Activated naive CD4-positive, alpha-beta T cell treated with anti-CD3 and anti-CD28 coated beads, Interleukin-2, amount 10 ng/mL, durations not matched to agents 7 days and 5 days (primary cell): ENCODE data around the gene DIAPH1.

ENCODE experiments used
- CTCF ChIA-PET: fragments of 350-600 bp; sonication (Branson Sonifier 250); formaldehyde crosslinking; loops from one replicate; lab custom pipeline; 2021; ENCODE audit warnings: antibody characterized with exemption; lab: Charles Lee
- DNase-seq: peaks from one replicate; pipeline ENCODE4 v3.0.0-alpha.2; 2020
- H3K27ac Mint-ChIP-seq: one replicate; pipeline ENCODE4 v1.8.0; 2021; ENCODE audit warnings: mild to moderate bottlenecking, moderate library complexity, mixed read lengths
- H3K27me3 Mint-ChIP-seq: one replicate; pipeline ENCODE4 v1.8.0; 2021; ENCODE audit warnings: mild to moderate bottlenecking, mixed read lengths
- H3K36me3 Mint-ChIP-seq: one replicate; pipeline ENCODE4 v1.8.0; 2021; ENCODE audit warnings: mixed read lengths
- H3K4me1 Mint-ChIP-seq: one replicate; pipeline ENCODE4 v1.8.0; 2021; ENCODE audit warnings: mixed read lengths
- H3K4me3 Mint-ChIP-seq: one replicate; pipeline ENCODE4 v1.8.0; 2021; ENCODE audit warnings: mild to moderate bottlenecking, moderate library complexity, mixed read lengths
- H3K9me3 Mint-ChIP-seq: one replicate; pipeline ENCODE4 v1.8.0; 2021; ENCODE audit warnings: mixed read lengths

The DIAPH1 gene

DNA sequence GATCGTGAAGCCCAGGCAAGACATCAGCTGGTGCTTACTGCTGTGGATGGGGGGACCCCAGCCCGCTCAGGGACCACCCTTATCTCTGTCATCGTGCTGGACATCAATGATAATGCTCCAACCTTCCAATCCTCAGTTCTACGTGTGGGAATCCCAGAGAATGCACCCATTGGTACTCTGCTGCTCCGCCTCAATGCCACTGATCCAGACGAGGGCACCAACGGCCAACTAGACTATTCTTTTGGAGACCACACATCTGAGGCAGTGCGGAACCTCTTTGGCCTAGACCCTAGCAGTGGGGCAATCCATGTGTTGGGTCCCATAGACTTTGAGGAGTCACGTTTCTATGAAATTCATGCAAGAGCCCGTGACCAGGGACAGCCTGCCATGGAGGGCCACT lies 129.0 kb downstream of the DIAPH1 start:
- Mint-ChIP-seq H3K27me3 (peaks cover 100% of the 10 kb centered on the region), H3K27ac (no peak overlapping the region), H3K4me1 (peaks cover 4% of the 10 kb centered on the region), H3K36me3 (no peaks in the 10 kb centered on the region), H3K4me3 (no peak overlapping the region), H3K9me3 (no peaks in the 10 kb centered on the region)
- CTCF ChIA-PET, result interaction anchor here (1.8 kb wide), 1 partner anchor 59 kb away, joined by 6 read pairs; the partner anchor contains the start of gene PCDHGA12
- DNase-seq, result no peak

DNA sequence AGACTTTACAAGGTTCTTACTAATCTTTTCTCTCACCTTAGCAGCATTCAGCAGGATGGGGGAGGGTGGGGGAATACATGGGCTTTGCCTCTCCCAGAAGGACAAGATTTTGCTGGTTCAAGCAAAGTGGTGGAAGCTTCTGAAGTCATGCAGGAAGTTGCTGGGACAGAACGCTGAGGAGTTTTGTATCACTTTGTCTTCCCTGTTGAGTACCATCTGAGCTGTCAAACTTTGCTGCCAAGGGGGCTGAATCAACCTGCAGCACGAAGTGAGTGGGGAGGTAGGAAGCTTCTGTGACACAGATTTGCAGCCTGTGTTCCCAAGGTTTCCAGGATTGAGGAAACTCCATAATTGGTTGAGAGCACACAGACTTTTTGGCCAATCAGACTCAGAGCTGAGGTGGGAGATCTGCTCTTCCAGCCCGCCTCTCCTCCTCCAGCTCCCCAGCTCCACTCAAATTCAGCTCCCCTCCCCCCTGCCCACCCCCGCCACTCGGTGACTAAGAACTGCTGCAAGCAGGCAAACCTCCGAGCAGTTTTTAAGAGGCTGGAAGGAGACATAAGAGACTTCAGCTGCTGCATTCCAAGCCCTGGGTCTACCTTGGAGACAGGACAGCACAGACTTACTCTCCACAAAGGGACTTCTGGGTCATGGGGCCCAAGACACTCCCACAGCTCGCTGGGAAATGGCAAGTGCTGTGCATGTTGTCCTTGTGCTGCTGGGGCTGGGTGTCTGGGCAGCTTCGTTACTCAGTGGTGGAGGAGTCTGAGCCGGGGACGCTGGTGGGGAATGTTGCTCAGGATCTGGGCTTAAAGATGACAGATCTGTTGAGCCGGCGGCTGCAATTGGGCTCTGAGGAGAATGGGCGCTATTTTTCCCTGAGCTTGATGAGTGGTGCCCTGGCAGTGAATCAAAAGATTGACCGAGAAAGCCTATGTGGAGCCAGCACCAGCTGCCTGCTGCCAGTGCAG lies 129.9 kb downstream of the DIAPH1 start, which contains the start of gene PCDHGC5:
TSS of gene PCDHGC5 (plus strand) at position 491 of the 971 bp plus-strand sequence. CDS start at position 651, 160 bp downstream.
- no peak within 1 kb of the TSS for H3K27ac Mint-ChIP-seq
- no peaks in the 10 kb centered on the region for H3K9me3 Mint-ChIP-seq
- no peak for DNase-seq
- H3K4me1 Mint-ChIP-seq, result peaks cover 4% of the 10 kb centered on the region
- H3K4me3 Mint-ChIP-seq, result no peak within 1 kb of the TSS
- CTCF ChIA-PET, result interaction anchor here (1.3 to 1.8 kb wide), 2 partner anchors 59 to 75 kb away, joined by 3 to 6 read pairs; partner anchors contain the start of genes PCDHGA10 and PCDHGA12
- H3K36me3 Mint-ChIP-seq, result no peaks in the 10 kb centered on the region
- peaks cover 100% of the 10 kb centered on the region for H3K27me3 Mint-ChIP-seq

DNA sequence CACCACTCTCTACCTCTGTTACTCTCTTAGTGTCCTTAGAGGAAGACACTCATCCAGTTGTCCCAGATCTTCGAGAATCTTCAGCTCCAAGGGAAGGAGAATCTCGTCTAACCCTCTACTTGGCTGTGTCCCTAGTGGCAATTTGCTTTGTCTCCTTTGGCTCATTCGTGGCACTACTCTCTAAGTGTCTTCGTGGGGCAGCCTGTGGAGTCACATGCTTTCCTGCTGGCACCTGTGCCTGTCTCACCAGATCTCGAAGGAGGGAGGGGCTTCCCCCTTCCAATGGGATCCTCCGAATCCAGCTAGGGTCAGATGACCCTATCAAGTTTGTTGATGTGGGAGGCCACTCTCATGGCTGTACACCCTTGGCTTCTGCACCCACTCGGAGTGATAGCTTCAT lies 131.7 kb downstream of the DIAPH1 start:
- Mint-ChIP-seq H3K4me3 (no peak overlapping the region), H3K4me1 (peaks cover 3% of the 10 kb centered on the region), H3K27me3 (peaks cover 99% of the 10 kb centered on the region), H3K27ac (no peak overlapping the region), H3K9me3 (no peaks in the 10 kb centered on the region), H3K36me3 (no peaks in the 10 kb centered on the region)
- DNase-seq, result no peak
- CTCF ChIA-PET, result no interaction called here

DNA sequence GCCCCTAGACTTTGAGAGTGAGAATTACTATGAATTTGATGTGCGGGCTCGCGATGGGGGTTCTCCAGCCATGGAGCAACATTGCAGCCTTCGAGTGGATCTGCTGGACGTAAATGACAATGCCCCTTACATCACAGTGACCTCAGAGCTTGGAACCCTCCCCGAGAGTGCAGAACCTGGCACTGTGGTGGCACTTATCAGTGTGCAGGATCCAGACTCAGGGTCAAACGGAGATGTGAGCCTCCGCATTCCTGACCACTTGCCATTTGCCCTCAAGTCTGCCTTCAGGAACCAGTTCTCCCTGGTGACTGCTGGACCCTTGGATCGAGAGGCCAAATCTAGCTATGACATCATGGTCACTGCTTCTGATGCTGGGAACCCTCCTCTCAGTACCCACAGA lies 132.7 kb downstream of the DIAPH1 start:
- H3K27me3 Mint-ChIP-seq, result peaks cover 93% of the 10 kb centered on the region

DNA sequence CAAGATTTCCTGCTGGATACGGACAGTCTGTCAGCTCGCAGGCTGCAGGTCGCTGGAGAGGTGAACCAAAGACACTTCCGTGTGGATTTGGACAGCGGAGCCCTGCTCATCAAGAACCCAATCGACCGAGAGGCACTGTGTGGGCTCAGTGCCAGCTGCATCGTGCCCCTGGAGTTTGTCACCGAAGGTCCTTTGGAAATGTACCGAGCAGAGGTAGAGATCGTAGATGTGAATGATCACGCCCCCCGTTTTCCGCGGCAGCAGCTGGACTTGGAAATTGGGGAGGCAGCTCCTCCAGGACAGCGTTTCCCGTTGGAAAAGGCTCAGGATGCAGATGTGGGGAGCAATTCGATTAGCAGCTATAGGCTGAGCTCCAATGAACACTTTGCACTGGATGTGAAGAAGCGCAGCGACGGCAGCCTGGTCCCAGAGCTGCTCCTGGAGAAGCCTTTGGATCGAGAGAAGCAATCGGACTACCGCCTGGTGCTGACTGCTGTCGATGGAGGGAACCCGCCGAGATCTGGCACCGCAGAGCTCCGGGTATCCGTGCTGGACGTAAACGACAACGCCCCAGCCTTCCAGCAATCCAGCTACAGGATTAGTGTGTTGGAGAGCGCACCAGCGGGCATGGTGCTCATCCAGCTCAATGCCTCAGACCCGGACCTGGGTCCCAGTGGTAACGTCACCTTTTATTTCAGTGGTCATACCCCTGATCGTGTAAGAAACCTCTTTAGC lies 133.3 kb downstream of the DIAPH1 start:
- H3K9me3 Mint-ChIP-seq, result no peaks in the 10 kb centered on the region

More for the DNA sequence above, 132.7 kb downstream of the DIAPH1 start:
- H3K27ac Mint-ChIP-seq, result no peak overlapping the region
- H3K36me3 Mint-ChIP-seq, result no peaks in the 10 kb centered on the region
- H3K4me1 Mint-ChIP-seq, result no peaks in the 10 kb centered on the region
- H3K4me3 Mint-ChIP-seq, result no peak overlapping the region
- no peaks in the 10 kb centered on the region for H3K9me3 Mint-ChIP-seq
- CTCF ChIA-PET, result no interaction called here
- DNase-seq, result no peak

DNA sequence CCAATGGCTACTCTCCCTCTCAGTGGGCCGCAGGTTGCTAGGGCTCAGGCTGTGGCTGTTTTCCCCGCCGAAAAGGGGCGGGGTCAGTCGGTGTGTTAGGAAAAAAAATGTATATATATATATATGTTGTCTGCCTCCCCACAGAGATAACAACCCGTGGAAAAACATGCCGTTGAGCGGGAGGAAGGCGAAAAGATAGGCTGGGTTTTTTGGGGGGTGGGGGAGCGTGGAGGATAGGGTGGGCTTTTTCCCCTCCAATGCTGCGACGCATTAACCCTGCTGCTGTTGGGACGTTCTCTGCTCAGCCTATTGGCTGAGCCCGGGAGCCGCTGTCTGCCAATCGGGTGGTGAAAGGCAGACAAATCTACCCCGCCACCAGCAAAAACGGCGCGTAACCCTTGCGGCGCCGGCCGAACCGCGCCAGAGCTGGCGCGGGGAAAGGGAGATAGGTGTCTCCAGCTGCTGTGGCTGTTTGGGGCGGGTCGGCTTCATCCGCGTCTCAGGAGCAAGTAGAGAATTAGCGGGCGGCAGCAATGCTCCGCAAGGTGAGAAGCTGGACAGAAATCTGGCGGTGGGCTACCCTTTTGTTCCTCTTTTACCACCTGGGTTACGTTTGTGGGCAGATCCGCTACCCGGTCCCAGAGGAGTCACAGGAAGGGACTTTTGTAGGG lies 134.0 kb downstream of the DIAPH1 start, which contains the start of gene PCDHGC4:
TSS of gene PCDHGC4 (plus strand) at position 390 of the 671 bp plus-strand sequence. CDS start at position 534, 144 bp downstream.
- Mint-ChIP-seq H3K9me3 (no peaks in the 10 kb centered on the region), H3K36me3 (no peaks in the 10 kb centered on the region), H3K27me3 (peaks cover 87% of the 10 kb centered on the region), H3K4me3 (no peak within 1 kb of the TSS), H3K27ac (no peak within 1 kb of the TSS), H3K4me1 (no peaks in the 10 kb centered on the region)
- CTCF ChIA-PET, result interaction anchor here (0.9 to 1.2 kb wide), 4 partner anchors 8 to 115 kb away, joined by 3 to 4 read pairs (median 3); partner anchors contain the start of gene PCDHGB3
- no peak for DNase-seq

More for the DNA sequence above, 133.3 kb downstream of the DIAPH1 start:
- H3K4me3 Mint-ChIP-seq, result no peak overlapping the region
- peaks cover 92% of the 10 kb centered on the region for H3K27me3 Mint-ChIP-seq
- H3K36me3 Mint-ChIP-seq, result no peaks in the 10 kb centered on the region
- H3K4me1 Mint-ChIP-seq, result no peaks in the 10 kb centered on the region
- no peak overlapping the region for H3K27ac Mint-ChIP-seq
- CTCF ChIA-PET, result interaction anchor here (0.9 to 1.2 kb wide), 3 partner anchors 9 to 116 kb away, joined by 3 read pairs; partner anchors contain the start of gene PCDHGB3
- no peak for DNase-seq

DNA sequence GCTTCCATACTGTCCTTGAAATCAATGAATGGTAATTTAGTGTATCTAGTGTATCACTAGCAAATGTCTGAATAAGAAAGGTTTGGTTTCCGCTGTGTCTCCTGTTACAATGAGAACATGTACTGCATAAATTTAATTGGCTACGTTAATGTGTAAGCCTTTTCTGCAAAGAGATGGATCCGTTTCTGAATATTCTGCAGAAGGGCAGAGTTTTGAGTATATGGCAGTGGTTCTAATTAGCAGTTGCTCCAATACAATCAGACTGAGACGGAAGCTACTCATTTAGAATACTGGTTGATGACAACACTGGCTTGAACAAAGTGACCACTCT lies 134.5 kb downstream of the DIAPH1 start:
- Mint-ChIP-seq H3K27me3 (peaks cover 84% of the 10 kb centered on the region), H3K4me1 (no peaks in the 10 kb centered on the region), H3K27ac (no peak overlapping the region), H3K4me3 (no peak overlapping the region), H3K36me3 (no peaks in the 10 kb centered on the region), H3K9me3 (no peaks in the 10 kb centered on the region)
- DNase-seq, result no peak
- CTCF ChIA-PET, result interaction anchor here (1.0 to 2.5 kb wide), 2 partner anchors 28 to 79 kb away, joined by 4 to 11 read pairs; no protein-coding TSS in a partner anchor

DNA sequence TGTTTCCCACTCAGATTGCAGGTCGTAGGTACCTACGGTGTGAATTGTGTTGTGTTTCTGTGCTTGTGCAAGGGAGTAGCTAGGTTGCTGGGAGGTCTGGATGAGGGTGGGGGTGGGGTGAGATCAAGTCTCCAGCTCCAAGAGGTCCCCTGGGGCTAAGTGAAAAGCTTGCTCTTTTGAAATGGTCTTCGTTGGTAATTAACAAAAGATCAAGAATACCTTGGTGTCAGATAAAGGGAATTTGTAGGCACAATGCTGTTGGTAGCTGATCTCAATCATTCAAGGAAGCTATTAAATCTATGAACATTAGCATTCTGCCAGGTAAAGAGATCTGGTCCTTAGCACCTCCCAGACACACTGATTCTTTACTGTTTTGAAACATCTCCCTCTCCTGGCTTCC lies 134.9 kb downstream of the DIAPH1 start:
- no peaks in the 10 kb centered on the region for H3K36me3 Mint-ChIP-seq
- H3K27me3 Mint-ChIP-seq, result peaks cover 83% of the 10 kb centered on the region
- H3K9me3 Mint-ChIP-seq, result no peaks in the 10 kb centered on the region
- no peak for DNase-seq
- H3K4me3 Mint-ChIP-seq, result no peak overlapping the region
- no peaks in the 10 kb centered on the region for H3K4me1 Mint-ChIP-seq
- CTCF ChIA-PET, result interaction anchor here (1.0 to 2.5 kb wide), 5 partner anchors 28 to 78 kb away, joined by 3 to 11 read pairs (median 4); partner anchors contain the start of gene PCDHGA12
- no peak overlapping the region for H3K27ac Mint-ChIP-seq

DNA sequence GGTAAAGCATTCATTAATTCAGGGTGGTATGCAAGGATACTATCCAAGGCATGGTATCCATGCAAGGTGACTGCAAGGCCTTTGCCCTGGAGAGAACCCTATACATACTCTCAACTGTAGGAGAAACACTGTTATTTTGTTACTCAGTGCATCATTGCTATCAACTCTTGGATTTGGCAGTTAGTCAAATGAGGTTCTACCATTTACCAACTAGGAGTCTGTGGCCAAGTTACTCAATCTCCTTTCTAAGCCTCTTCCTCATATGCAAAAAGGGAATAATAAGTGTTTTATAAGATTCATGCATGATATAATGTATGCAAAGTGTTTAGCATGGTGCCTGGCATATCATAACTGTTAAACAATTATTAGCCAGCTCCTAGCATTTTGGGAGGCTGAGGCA lies 139.0 kb downstream of the DIAPH1 start:
- H3K36me3 Mint-ChIP-seq, result no peaks in the 10 kb centered on the region
- no peak overlapping the region for H3K4me3 Mint-ChIP-seq
- H3K27ac Mint-ChIP-seq, result no peak overlapping the region
- peaks cover 21% of the 10 kb centered on the region for H3K4me1 Mint-ChIP-seq
- CTCF ChIA-PET, result interaction anchor here (0.6 to 1.4 kb wide), 2 partner anchors 84 to 723 kb away, joined by 3 read pairs; no protein-coding TSS in a partner anchor
- H3K9me3 Mint-ChIP-seq, result no peaks in the 10 kb centered on the region
- no peak for DNase-seq
- peaks cover 82% of the 10 kb centered on the region for H3K27me3 Mint-ChIP-seq

DNA sequence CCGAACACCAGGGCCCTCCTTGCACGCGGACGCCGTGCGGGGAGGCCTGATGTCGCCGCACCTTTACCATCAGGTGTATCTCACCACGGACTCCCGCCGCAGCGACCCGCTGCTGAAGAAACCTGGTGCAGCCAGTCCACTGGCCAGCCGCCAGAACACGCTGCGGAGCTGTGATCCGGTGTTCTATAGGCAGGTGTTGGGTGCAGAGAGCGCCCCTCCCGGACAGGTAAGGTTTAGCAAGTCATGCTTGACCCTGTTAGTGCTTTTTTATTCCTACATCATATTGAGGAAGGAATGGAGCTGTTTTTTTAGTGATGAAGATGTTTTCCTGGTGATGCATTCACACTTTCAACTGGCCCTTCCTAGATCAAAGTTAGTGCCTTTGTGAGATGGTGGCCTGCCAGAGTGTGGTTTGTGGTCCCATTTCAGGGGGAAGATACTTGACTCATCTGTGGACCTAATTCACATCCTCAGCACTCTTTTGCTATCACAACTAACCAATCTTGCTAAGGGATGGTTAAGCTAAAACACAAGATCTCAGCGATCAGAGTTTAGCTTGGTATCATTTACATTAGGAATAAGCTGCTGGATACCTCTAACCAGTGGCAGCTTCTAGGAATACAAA lies 140.4 kb downstream of the DIAPH1 start:
- Mint-ChIP-seq H3K27ac (no peak overlapping the region), H3K9me3 (no peaks in the 10 kb centered on the region), H3K4me1 (peaks cover 21% of the 10 kb centered on the region), H3K27me3 (peaks cover 78% of the 10 kb centered on the region), H3K36me3 (no peaks in the 10 kb centered on the region), H3K4me3 (no peak overlapping the region)
- no peak for DNase-seq
- CTCF ChIA-PET, result interaction anchor here (0.6 to 1.4 kb wide), 3 partner anchors 34 to 86 kb away, joined by 3 to 4 read pairs (median 3); partner anchors contain the start of gene PCDHGA12

DNA sequence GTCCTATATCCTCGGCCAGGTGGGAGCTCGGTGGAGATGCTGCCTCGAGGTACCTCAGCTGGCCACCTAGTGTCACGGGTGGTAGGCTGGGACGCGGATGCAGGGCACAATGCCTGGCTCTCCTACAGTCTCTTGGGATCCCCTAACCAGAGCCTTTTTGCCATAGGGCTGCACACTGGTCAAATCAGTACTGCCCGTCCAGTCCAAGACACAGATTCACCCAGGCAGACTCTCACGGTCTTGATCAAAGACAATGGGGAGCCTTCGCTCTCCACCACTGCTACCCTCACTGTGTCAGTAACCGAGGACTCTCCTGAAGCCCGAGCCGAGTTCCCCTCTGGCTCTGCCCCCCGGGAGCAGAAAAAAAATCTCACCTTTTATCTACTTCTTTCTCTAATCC lies 141.0 kb downstream of the DIAPH1 start:
- Mint-ChIP-seq H3K27ac (no peak overlapping the region), H3K4me1 (peaks cover 21% of the 10 kb centered on the region), H3K9me3 (no peaks in the 10 kb centered on the region), H3K36me3 (no peaks in the 10 kb centered on the region), H3K4me3 (no peak overlapping the region), H3K27me3 (peaks cover 73% of the 10 kb centered on the region)
- no peak for DNase-seq
- CTCF ChIA-PET, result interaction anchor here (0.5 to 1.4 kb wide), 3 partner anchors 35 to 278 kb away, joined by 3 read pairs; partner anchors contain the start of gene PCDHB11

DNA sequence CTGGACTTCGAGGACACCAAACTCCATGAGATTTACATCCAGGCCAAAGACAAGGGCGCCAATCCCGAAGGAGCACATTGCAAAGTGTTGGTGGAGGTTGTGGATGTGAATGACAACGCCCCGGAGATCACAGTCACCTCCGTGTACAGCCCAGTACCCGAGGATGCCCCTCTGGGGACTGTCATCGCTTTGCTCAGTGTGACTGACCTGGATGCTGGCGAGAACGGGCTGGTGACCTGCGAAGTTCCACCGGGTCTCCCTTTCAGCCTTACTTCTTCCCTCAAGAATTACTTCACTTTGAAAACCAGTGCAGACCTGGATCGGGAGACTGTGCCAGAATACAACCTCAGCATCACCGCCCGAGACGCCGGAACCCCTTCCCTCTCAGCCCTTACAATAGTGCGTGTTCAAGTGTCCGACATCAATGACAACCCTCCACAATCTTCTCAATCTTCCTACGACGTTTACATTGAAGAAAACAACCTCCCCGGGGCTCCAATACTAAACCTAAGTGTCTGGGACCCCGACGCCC lies 141.7 kb downstream of the DIAPH1 start:
- H3K4me1 Mint-ChIP-seq, result peaks cover 21% of the 10 kb centered on the region
- no peaks in the 10 kb centered on the region for H3K9me3 Mint-ChIP-seq
- peaks cover 70% of the 10 kb centered on the region for H3K27me3 Mint-ChIP-seq
- no peak for DNase-seq
- H3K36me3 Mint-ChIP-seq, result no peaks in the 10 kb centered on the region
- no peak overlapping the region for H3K27ac Mint-ChIP-seq
- CTCF ChIA-PET, result interaction anchor here (0.7 to 1.8 kb wide), 4 partner anchors 8 to 278 kb away, joined by 3 to 6 read pairs (median 3); partner anchors contain the start of genes PCDHB11, PCDHGB3 and PCDHGC4
- H3K4me3 Mint-ChIP-seq, result peak overlapping the region; percentile 73
